Measurements from ENCODE around the gene SLC16A13.

Gene SLC16A13

DNA sequence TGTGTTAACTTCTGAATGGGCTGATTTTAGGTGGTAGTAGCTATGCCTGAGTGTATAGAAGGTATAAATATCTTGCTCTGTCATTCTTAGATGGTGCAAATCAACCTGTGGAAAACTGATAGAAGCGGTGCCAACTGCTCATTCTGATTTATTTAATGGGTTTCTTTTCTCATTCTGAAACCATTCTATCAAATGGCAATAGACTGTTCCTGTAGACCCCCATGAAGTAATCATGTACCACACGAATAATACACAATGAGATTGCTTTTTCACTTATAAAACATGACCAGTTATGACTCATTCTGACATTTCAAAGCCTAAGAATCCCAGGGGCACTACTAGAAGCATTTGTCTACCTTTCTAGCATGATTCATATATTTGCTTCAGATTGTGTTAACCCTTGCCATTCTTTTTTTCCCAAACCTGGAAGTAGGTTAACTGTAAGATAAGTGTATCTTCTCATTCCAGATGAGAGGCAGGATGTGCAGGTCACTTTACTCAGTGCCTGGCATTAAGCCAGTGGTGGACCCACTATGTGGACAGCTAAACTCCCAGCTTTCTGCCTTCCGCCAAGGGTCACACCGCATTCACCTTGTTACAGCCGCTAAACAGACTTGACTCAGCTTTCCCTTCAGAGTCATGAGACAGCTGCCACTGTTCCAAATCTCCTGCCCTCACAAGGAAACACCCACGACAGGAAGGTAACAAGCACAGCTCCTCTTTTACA, 24.5 kb downstream of the SLC16A13 start:
- Histone ChIP-seq H3K4me1 (no peaks in the 10 kb centered on the region), H3K27ac (no peak overlapping the region), H3K9me3 (no peaks in the 10 kb centered on the region), H3K9ac (no peak overlapping the region), H3K36me3 (no peaks in the 10 kb centered on the region), H4K20me1 (no peaks in the 10 kb centered on the region), H3K4me3 (no peak overlapping the region), H3K4me2 (no peak overlapping the region), H3K27me3 (no peaks in the 10 kb centered on the region)
- no peak for TF ChIP-seq Cebpa-rat (IDR thresholded peaks at IDR 0.05)

DNA sequence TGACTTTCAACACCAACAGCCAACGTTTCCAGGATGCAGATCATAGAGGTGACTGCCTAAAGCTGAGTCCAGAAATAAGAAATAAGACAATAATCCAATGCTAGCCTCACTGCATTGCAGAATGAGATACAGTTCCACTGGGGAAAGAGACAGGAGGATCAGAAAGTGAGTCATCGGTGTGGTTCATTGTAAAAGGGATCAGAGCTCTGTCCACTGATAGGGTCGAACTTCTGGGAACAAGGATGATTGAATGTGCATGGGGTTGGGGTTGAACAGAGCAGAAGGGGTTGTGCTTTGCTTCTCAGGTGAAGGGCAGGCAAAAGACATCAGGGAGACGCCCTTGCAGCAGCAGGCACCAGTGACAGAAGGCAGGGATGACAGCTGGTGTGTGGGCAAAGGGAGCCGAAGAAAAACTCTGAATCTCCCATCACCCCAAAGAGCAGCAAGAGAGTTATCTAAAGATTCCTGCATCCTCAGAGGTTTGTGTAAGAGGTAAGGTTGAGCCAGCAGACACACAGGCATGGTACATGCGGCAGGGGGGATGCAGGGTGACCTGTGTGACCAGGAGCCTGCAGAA, 27.8 kb downstream of the SLC16A13 start:
- peaks cover 14% of the 10 kb centered on the region for H3K9me3 ChIP-seq
- no peak overlapping the region for H3K4me2 ChIP-seq
- no peaks in the 10 kb centered on the region for H3K4me1 ChIP-seq
- no peaks in the 10 kb centered on the region for H4K20me1 ChIP-seq
- no peak for TF ChIP-seq Cebpa-rat (IDR thresholded peaks at IDR 0.05)
- no peak overlapping the region for H3K27ac ChIP-seq
- H3K9ac ChIP-seq, result no peak overlapping the region
- no peaks in the 10 kb centered on the region for H3K36me3 ChIP-seq
- no peaks in the 10 kb centered on the region for H3K27me3 ChIP-seq
- no peak overlapping the region for H3K4me3 ChIP-seq

DNA sequence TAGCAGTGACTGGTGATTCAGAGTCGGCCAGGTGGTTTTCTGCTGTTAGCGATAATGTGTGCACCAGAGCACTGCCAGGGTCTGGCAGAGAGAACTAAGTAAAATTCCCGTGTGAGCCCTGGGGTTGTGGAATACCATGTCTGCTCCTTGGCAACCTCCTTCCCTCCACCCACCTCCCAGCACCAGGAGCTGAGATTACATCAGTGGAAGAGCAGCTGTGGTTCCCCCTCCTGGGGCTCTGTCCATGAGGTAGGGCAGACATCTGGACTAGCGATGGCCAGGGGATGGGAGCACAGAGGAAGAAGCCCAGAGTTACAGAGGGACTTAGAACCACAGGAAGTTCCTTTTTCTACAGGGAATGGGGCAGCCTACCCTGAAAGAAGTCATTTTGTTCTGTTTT, 28.4 kb downstream of the SLC16A13 start:
- Histone ChIP-seq H3K4me3 (no peak overlapping the region), H3K27ac (no peak overlapping the region)

DNA sequence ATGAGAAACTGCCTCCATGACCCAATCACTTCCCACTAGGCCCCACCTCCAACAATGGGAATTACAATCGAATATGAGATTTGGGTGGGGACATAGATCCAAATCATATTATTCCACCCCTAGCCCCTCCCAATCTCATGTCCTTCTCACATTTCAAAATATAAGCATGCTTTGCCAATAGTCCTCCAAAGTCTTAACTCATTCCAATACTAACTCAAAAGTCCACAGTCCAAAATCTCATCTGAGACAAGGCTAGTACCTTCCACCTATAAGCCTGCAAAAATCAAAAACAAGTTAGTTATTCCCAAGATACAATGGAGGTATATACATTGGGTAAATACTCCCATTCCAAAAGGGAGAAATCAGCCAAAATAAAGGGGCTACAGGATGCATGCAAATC, 31.4 kb downstream of the SLC16A13 start:
- Histone ChIP-seq H3K27ac (no peak overlapping the region), H4K20me1 (no peaks in the 10 kb centered on the region), H3K9ac (no peak overlapping the region), H3K4me1 (no peaks in the 10 kb centered on the region), H3K27me3 (no peaks in the 10 kb centered on the region), H3K9me3 (peaks cover 19% of the 10 kb centered on the region), H3K4me2 (no peak overlapping the region), H3K36me3 (no peaks in the 10 kb centered on the region), H3K4me3 (no peak overlapping the region)
- TF ChIP-seq Cebpa-rat (IDR thresholded peaks at IDR 0.05), result no peak

More for the DNA sequence above, 28.4 kb downstream of the SLC16A13 start:
- TF ChIP-seq Cebpa-rat (IDR thresholded peaks at IDR 0.05), result no peak
- peaks cover 19% of the 10 kb centered on the region for H3K9me3 ChIP-seq
- no peak overlapping the region for H3K9ac ChIP-seq
- H3K4me1 ChIP-seq, result no peaks in the 10 kb centered on the region
- no peaks in the 10 kb centered on the region for H3K27me3 ChIP-seq
- H3K36me3 ChIP-seq, result no peaks in the 10 kb centered on the region
- H3K4me2 ChIP-seq, result no peak overlapping the region
- no peaks in the 10 kb centered on the region for H4K20me1 ChIP-seq

DNA sequence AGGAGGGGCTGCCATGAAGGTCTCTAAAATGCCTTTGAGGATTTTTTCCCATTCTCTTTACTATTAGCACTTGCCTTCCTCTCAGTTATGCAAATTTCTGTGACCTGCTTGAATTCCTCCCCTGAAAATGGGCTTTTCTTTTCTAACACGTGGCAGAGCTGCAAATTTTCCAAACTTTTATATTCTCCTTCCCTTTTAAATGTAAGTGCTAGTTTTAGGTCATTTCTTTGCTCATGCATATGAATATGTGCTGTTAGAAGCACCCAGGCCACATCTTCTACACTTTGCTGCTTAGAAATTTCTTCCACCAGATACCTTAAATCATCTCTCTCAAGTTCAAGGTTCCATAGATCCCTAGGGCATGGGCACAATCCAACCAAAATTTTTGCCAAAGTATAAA, 32.5 kb downstream of the SLC16A13 start:
- Histone ChIP-seq H3K4me2 (no peak overlapping the region), H3K27me3 (no peaks in the 10 kb centered on the region), H3K36me3 (no peaks in the 10 kb centered on the region), H3K27ac (no peak overlapping the region), H3K4me3 (no peak overlapping the region), H4K20me1 (no peaks in the 10 kb centered on the region), H3K9me3 (peaks cover 19% of the 10 kb centered on the region), H3K4me1 (no peaks in the 10 kb centered on the region), H3K9ac (no peak overlapping the region)
- no peak for TF ChIP-seq Cebpa-rat (IDR thresholded peaks at IDR 0.05)

DNA sequence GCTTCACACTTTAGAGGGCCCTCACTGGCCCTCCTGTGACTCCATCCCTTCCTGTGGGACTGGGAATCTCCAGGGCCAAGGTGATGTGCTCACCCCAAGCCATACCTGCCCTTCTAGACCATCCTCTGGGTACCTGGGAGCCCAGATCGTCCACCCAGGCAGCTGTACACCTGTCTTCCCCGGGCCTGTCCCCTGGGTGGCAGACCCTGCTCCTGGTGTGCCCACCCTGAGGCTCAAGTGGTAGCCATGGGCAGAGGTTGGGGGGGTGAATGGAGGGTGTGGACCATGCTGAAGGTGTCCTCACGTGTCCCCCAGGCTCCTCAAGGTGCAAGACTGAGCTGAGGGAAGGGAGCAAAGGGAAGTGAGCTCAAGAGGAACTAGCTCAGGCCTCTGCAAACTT, 34.9 kb downstream of the SLC16A13 start:
- H3K27me3 ChIP-seq, result no peaks in the 10 kb centered on the region

DNA sequence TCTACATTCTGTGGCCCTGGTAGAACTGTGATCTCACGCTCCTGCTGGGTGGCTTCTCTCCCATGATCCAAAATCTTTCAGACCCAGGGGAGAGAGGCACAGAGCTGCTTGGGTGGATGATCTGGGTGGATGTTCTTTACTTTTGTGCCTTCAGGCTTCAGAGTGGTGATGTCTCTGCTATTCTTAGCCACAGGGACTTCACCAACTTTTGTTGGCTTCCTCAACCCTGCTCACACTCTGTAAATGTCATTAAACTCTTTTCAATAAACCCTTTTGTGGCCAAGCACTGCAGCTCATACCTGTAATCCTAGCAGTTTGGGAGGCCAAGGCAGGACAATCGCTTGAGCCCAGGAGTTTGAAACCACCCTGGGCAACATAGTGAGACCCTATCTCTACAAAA, 36.6 kb downstream of the SLC16A13 start:
- no peaks in the 10 kb centered on the region for H4K20me1 ChIP-seq
- no peaks in the 10 kb centered on the region for H3K4me1 ChIP-seq
- H3K4me3 ChIP-seq, result no peak overlapping the region
- no peak overlapping the region for H3K4me2 ChIP-seq
- H3K36me3 ChIP-seq, result no peaks in the 10 kb centered on the region
- no peaks in the 10 kb centered on the region for H3K27me3 ChIP-seq
- no peak for TF ChIP-seq Cebpa-rat (IDR thresholded peaks at IDR 0.05)
- no peak overlapping the region for H3K9ac ChIP-seq
- peaks cover 17% of the 10 kb centered on the region for H3K9me3 ChIP-seq
- no peak overlapping the region for H3K27ac ChIP-seq

More for the DNA sequence above, 34.9 kb downstream of the SLC16A13 start:
- H3K36me3 ChIP-seq, result no peaks in the 10 kb centered on the region
- no peak overlapping the region for H3K4me2 ChIP-seq
- no peak overlapping the region for H3K27ac ChIP-seq
- H4K20me1 ChIP-seq, result no peaks in the 10 kb centered on the region
- peaks cover 19% of the 10 kb centered on the region for H3K9me3 ChIP-seq
- no peak overlapping the region for H3K4me3 ChIP-seq
- H3K9ac ChIP-seq, result no peak overlapping the region
- no peak for TF ChIP-seq Cebpa-rat (IDR thresholded peaks at IDR 0.05)
- no peaks in the 10 kb centered on the region for H3K4me1 ChIP-seq

DNA sequence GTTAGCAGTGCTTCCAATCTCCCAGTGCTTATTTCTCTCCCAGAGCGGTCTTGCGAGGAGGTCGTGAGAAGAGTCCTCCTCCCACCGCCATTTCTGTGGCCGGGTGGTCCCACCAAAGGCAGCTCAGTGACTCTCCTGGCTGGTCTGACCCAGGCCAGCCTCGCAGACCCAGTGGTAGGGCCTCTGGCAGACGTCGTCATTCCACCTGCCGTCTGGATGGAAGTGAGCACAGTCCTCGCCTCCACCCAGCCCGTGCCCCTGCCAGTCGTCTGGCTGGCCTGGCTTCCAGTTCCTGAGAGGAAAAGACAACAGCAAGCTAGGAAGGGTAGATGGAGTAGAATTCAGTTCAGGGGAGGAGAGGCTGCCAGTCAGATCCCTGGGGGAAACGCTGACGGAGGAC, 39.1 kb downstream of the SLC16A13 start:
- H3K36me3 ChIP-seq, result no peaks in the 10 kb centered on the region
- no peak overlapping the region for H3K4me2 ChIP-seq
- no peak overlapping the region for H3K4me3 ChIP-seq
- no peak overlapping the region for H3K27ac ChIP-seq
- no peaks in the 10 kb centered on the region for H3K9me3 ChIP-seq
- TF ChIP-seq Cebpa-rat (IDR thresholded peaks at IDR 0.05), result no peak
- no peaks in the 10 kb centered on the region for H3K27me3 ChIP-seq
- no peak overlapping the region for H3K9ac ChIP-seq
- no peaks in the 10 kb centered on the region for H4K20me1 ChIP-seq
- H3K4me1 ChIP-seq, result no peaks in the 10 kb centered on the region

DNA sequence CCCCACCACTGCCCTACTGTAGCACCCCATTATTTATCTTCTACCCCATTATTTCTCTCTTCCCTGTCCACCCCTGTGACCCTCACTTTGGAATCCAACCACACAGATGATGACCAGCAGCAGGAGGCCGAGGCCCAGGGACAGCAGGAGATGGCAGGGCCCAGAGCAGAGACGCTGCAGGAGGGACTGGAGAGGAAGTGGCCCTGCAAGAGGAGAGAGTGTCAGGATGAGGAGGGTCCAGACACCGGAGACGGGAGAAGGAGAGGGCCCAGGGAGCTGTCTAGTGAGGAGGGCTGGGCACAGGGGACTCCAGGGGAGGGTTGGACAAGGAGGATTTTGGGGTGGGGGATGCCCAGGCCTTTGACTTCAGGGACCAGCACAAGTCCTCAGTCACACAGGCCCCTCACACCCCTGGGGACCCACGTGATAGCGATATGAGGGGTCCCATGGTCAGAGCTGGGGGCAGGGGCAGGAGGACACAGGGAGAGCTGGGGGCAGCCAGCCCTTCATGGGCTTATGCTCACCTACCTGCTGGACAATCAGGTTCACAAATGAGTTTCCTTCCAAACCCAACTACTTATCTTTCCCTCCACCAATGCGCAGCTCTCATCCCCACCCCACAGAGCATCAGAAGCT, 42.2 kb downstream of the SLC16A13 start:
- Histone ChIP-seq H3K27me3 (no peaks in the 10 kb centered on the region), H3K9ac (no peak overlapping the region), H3K4me1 (peaks cover 6% of the 10 kb centered on the region), H4K20me1 (no peaks in the 10 kb centered on the region), H3K4me2 (no peak overlapping the region), H3K9me3 (no peaks in the 10 kb centered on the region), H3K4me3 (no peak overlapping the region), H3K36me3 (no peaks in the 10 kb centered on the region), H3K27ac (no peak overlapping the region)
- TF ChIP-seq Cebpa-rat (IDR thresholded peaks at IDR 0.05), result no peak

DNA sequence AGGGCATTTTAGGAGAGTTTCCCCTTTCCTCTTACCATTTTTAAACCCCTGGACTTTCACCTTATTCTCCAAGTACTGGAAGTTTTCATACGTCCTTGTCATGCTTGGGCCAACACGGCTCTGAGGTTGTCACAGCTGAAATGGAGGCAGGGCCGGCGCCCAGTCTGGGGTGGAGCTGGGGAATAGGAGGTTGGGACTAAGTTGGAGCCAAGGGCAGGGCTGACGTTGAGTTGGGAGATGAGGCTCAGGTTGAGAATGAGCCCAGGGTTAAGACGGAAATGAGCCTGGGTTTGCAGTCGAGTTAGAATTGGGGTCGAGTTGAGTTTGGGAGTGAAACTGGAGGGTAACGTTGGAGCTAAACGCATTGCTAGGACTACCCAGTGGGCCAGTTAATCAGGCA, 42.9 kb downstream of the SLC16A13 start:
- no peaks in the 10 kb centered on the region for H3K27me3 ChIP-seq
- H3K36me3 ChIP-seq, result no peaks in the 10 kb centered on the region
- H3K9ac ChIP-seq, result no peak overlapping the region
- no peak overlapping the region for H3K4me2 ChIP-seq
- no peaks in the 10 kb centered on the region for H4K20me1 ChIP-seq
- no peaks in the 10 kb centered on the region for H3K9me3 ChIP-seq
- peaks cover 6% of the 10 kb centered on the region for H3K4me1 ChIP-seq
- no peak overlapping the region for H3K27ac ChIP-seq
- no peak for TF ChIP-seq Cebpa-rat (IDR thresholded peaks at IDR 0.05)
- no peak overlapping the region for H3K4me3 ChIP-seq
